SK-N-SH (cell line): Measurements from ENCODE around the gene TRANK1. TPM values are rescaled to one million over a fixed set of nuclear protein-coding genes. Genes with fewer than 3 reads are reported as not detected.

Source experiments
- CTCF ChIA-PET: fragments of 300-600, 350-600 bp; formaldehyde crosslinking; extraction: SDS; loops from one replicate; lab custom pipeline; 2021; lab: Yijun Ruan, JAX
- POLR2A ChIA-PET: fragments of 350-600 bp; sonication (Branson Sonifier 250); formaldehyde crosslinking; extraction: SDS; loops from one replicate; lab custom pipeline; 2020; ENCODE audit warnings: antibody characterized with exemption, inconsistent platforms; lab: Yijun Ruan, JAX
- DNase-seq: peaks from one replicate; pipeline ENCODE4 v3.0.0; 2012
- H2AFZ ChIP-seq: fragments of 200-600 bp; sonication (generic); 2 replicates; pipeline ENCODE4 v1.8.1; 2016; ENCODE audit warnings: antibody characterized with exemption, mild to moderate bottlenecking, low read depth
- H3F3A ChIP-seq: fragments of 200-600 bp; sonication (generic); replicated peaks from 2 replicates; pipeline ENCODE3; 2016; ENCODE audit warnings: antibody characterized with exemption, mild to moderate bottlenecking; ENCODE audit not compliant: insufficient read depth
- H3K27ac ChIP-seq, 2 experiments: fragments of 200-500 bp in 1 of 2; fragments of 200-600 bp in 1 of 2; sonication (Bioruptor generic) in 1 of 2; sonication (generic), shearing (Covaris generic) in 1 of 2; 2 replicates each; pipeline versions ENCODE4 v1.5.1 to v1.6.1; 2014 to 2016; ENCODE audit warnings: low read depth in 2 of 2, inconsistent platforms in 1 of 2, low read length in 1 of 2, mild to moderate bottlenecking in 1 of 2, mixed read lengths in 1 of 2
- H3K27me3 ChIP-seq: fragments of 200-600 bp; sonication (generic), shearing (Covaris generic); 2 replicates; pipeline ENCODE4 v1.6.1; 2016; ENCODE audit warnings: mixed run types; ENCODE audit not compliant: insufficient read depth
- H3K36me3 ChIP-seq, 2 experiments: fragments of 200-500 bp in 1 of 2; fragments of 200-600 bp in 1 of 2; sonication (Bioruptor generic) in 1 of 2; sonication (generic) in 1 of 2; replicated peaks in 1 of 2; 2 replicates each; pipeline versions ENCODE3 to v1.5.1; 2014 to 2016; ENCODE audit warnings: low read length in 1 of 2, mild to moderate bottlenecking in 1 of 2; ENCODE audit not compliant: insufficient read depth in 2 of 2, control insufficient read depth in 1 of 2
- H3K4me1 ChIP-seq, 2 experiments: fragments of 200-500 bp in 1 of 2; fragments of 200-600 bp in 1 of 2; sonication (Bioruptor generic) in 1 of 2; sonication (generic), shearing (Covaris generic) in 1 of 2; 2 replicates each; pipeline versions ENCODE4 v1.5.1 to v1.6.1; 2014 to 2016; ENCODE audit warnings: low read depth in 1 of 2, low read length in 1 of 2, mixed run types in 1 of 2; ENCODE audit not compliant: insufficient read depth in 2 of 2, control insufficient read depth in 1 of 2
- H3K4me2 ChIP-seq: fragments of 200-600 bp; sonication (generic), shearing (Covaris generic); 2 replicates; pipeline ENCODE4 v1.6.1; 2017; ENCODE audit warnings: mixed run types
- H3K4me3 ChIP-seq, 2 experiments: fragments of 200-500 bp in 1 of 2; fragments of 200-600 bp in 1 of 2; sonication (Bioruptor generic) in 1 of 2; sonication (generic), shearing (Covaris generic) in 1 of 2; 2 replicates each; pipeline versions ENCODE4 v1.5.1 to v1.8.1; 2014 to 2016; ENCODE audit warnings: low read depth in 2 of 2, inconsistent platforms in 1 of 2, low read length in 1 of 2, mild to moderate bottlenecking in 1 of 2, mixed read lengths in 1 of 2, moderate library complexity in 1 of 2
- H3K79me2 ChIP-seq: fragments of 200-600 bp; sonication (generic); 2 replicates; pipeline ENCODE4 v1.8.1; 2017; ENCODE audit warnings: mild to moderate bottlenecking; ENCODE audit not compliant: insufficient read depth
- H3K9ac ChIP-seq: fragments of 200-600 bp; sonication (generic); 2 replicates; pipeline ENCODE4 v1.6.1; 2017; ENCODE audit warnings: mixed run types
- H3K9me2 ChIP-seq: fragments of 200-600 bp; sonication (generic); 2 replicates; pipeline ENCODE4 v1.6.1; 2017; ENCODE audit warnings: mixed run types
- H3K9me3 ChIP-seq: fragments of 200-600 bp; sonication (generic); 2 replicates; pipeline ENCODE4 v1.6.1; 2017; ENCODE audit warnings: mixed run types, mild to moderate bottlenecking, moderate library complexity
- H4K20me1 ChIP-seq: fragments of 200-600 bp; sonication (generic); 2 replicates; pipeline ENCODE4 v1.6.1; 2017; ENCODE audit warnings: mild to moderate bottlenecking, mixed run types; ENCODE audit not compliant: insufficient read depth
- ELF1 ChIP-seq: IDR thresholded peaks from 2 replicates; pipeline ENCODE4 v1.4.0; 2012
- EZH2phosphoT487 ChIP-seq: fragments of 200-600 bp; sonication (generic); IDR thresholded peaks from 2 replicates; pipeline ENCODE4 v1.6.1; 2017; ENCODE audit warnings: low read depth, mixed run types, mild to moderate bottlenecking, antibody characterized with exemption, moderate library complexity, borderline replicate concordance
- FOXM1 ChIP-seq: IDR thresholded peaks from 2 replicates; pipeline ENCODE4 v1.4.0; 2012; ENCODE audit warnings: low read depth, mild to moderate bottlenecking
- GABPA ChIP-seq: IDR thresholded peaks from 2 replicates; pipeline ENCODE4 v1.4.0; 2012; ENCODE audit warnings: low read depth, mild to moderate bottlenecking
- GATA2 ChIP-seq: sonication (generic); formaldehyde crosslinking; IDR thresholded peaks from 2 replicates; pipeline ENCODE4 v1.5.0; 2020; ENCODE audit warnings: mild to moderate bottlenecking, missing genetic modification reagents
- NFIC ChIP-seq: IDR thresholded peaks from 2 replicates; pipeline ENCODE4 v1.4.0; 2012; ENCODE audit warnings: borderline replicate concordance
- NRF1 ChIP-seq: IDR thresholded peaks from 2 replicates; pipeline ENCODE4 v1.6.1; 2012; ENCODE audit warnings: low read depth, mild to moderate bottlenecking, low read length
- RAD21 ChIP-seq: IDR thresholded peaks from 2 replicates; pipeline ENCODE4 v1.6.1; 2012; ENCODE audit warnings: mild to moderate bottlenecking, low read length
- RCOR1 ChIP-seq: fragments of 150-350 bp; IDR thresholded peaks from 2 replicates; pipeline ENCODE4 v1.6.1; 2017; ENCODE audit warnings: antibody characterized with exemption, low read length
- SIN3A ChIP-seq: IDR thresholded peaks from 2 replicates; pipeline ENCODE4 v1.6.1; 2012; ENCODE audit warnings: low read depth, mild to moderate bottlenecking, low read length, moderate library complexity, borderline replicate concordance
- TAF1 ChIP-seq: IDR thresholded peaks from 2 replicates; pipeline ENCODE4 v1.6.1; 2012; ENCODE audit warnings: low read depth, mild to moderate bottlenecking, low read length, moderate library complexity, borderline replicate concordance
- WGBS: methylation state at CpG from one replicate; pipeline ENCODE4 v1.1.6; 2017; ENCODE audit warnings: low lambda C conversion rate; 5-methylcytosine and 5-hydroxymethylcytosine counted together
- polyA plus RNA-seq, 3 experiments: library from polyadenylated mRNA; depleted of rRNA; stranded (reverse); fragments of >200 nt; gene quantifications; 2 replicates each; pipeline ENCODE4 v1.2.3, GENCODE V29; 2012
- TF ChIP-seq, protein P1 (sequence below): IDR thresholded peaks from 2 replicates; pipeline ENCODE4 v1.4.0; 2012; ENCODE audit warnings: low read depth
- TF ChIP-seq, protein P2 (sequence below): fragments of 150-350 bp; IDR thresholded peaks from 2 replicates; pipeline ENCODE4 v1.6.1; 2016; ENCODE audit warnings: mild to moderate bottlenecking, low read depth, low read length

The TRANK1 gene
- polyA plus RNA-seq, 1 of the 3 experiments (the other 2 are of a cell fraction) = 0.16 TPM

GRCh38 chr3:36981006-36981405 is 36.2 kb upstream of the TRANK1 start (continued):
- TF ChIP-seq, protein P1, sequence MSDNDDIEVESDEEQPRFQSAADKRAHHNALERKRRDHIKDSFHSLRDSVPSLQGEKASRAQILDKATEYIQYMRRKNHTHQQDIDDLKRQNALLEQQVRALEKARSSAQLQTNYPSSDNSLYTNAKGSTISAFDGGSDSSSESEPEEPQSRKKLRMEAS = no peak
- TF ChIP-seq FOXM1 (no peak), TAF1 (no peak), RAD21 (no peak), GATA2 (CRISPR knock-in tag) (no peak), NRF1 (no peak), NFIC (no peak)
- TF ChIP-seq, protein P2, sequence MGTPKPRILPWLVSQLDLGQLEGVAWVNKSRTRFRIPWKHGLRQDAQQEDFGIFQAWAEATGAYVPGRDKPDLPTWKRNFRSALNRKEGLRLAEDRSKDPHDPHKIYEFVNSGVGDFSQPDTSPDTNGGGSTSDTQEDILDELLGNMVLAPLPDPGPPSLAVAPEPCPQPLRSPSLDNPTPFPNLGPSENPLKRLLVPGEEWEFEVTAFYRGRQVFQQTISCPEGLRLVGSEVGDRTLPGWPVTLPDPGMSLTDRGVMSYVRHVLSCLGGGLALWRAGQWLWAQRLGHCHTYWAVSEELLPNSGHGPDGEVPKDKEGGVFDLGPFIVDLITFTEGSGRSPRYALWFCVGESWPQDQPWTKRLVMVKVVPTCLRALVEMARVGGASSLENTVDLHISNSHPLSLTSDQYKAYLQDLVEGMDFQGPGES = no peak

GRCh38 chr3:36973139-36973538 is 28.3 kb upstream of the TRANK1 start:
- Histone ChIP-seq H3K79me2 (no peaks in the 10 kb centered on the region), H2AFZ (no peak overlapping the region), H3K9ac (no peak overlapping the region), H3K4me3 (no peak overlapping the region), H3F3A (no peaks in the 10 kb centered on the region), H3K9me2 (no peaks in the 10 kb centered on the region), H3K27me3 (no peaks in the 10 kb centered on the region), H3K36me3 (no peaks in the 10 kb centered on the region), H3K27ac (no peak overlapping the region), H4K20me1 (no peaks in the 10 kb centered on the region), H3K9me3 (no peaks in the 10 kb centered on the region), H3K4me1 (peaks cover 10 to 13% of the 10 kb centered on the region in 2 experiments; a peak in 3 of 4 replicates), H3K4me2 (no peak overlapping the region)
- no peak for DNase-seq
- WGBS = 94% methylated on average over 1 of the region's 1 CpG
- TF ChIP-seq SIN3A (no peak), GABPA (no peak), RCOR1 (no peak)
- TF ChIP-seq, protein P1 = no peak
- ChIA-PET POLR2A (no interaction called here), CTCF (interaction anchor here (1.5 to 1.9 kb wide), 2 partner anchors 14 to 242 kb away, joined by 3 to 9 read pairs; no protein-coding TSS in a partner anchor)

DNA sequence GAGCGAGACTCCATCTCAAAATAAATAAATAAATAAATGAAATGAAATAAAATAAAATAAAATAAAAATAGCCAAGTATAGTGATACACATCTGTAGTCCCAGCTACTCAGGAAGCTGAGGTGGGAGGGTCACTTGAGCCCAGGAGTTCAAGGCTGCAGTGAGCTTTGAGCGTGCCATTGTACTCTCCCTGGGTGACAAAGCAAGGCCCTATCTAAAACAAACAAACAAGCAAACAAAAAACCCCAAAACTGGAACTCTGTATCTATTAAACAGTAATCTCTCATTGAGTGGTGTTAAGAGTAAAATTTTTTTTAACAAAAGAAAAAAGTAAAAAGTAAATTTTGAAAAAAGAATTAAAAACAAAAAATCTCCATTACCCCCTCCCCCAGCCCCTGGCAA is 27.3 kb upstream of the TRANK1 start:
- no peaks in the 10 kb centered on the region for H3K9me3 ChIP-seq
- H3F3A ChIP-seq = no peaks in the 10 kb centered on the region
- no peak for DNase-seq
- no peak overlapping the region for H3K27ac ChIP-seq
- H2AFZ ChIP-seq = no peak overlapping the region
- 100% methylated on average over 2 of the region's 2 CpGs for WGBS
- no peaks in the 10 kb centered on the region for H4K20me1 ChIP-seq
- H3K27me3 ChIP-seq = no peaks in the 10 kb centered on the region
- H3K36me3 ChIP-seq = no peaks in the 10 kb centered on the region
- H3K4me3 ChIP-seq = no peak overlapping the region
- H3K9ac ChIP-seq = no peak overlapping the region
- no peaks in the 10 kb centered on the region for H3K9me2 ChIP-seq
- peaks cover 10 to 13% of the 10 kb centered on the region in 2 experiments; a peak in 3 of 4 replicates for H3K4me1 ChIP-seq
- H3K4me2 ChIP-seq = no peak overlapping the region
- no peaks in the 10 kb centered on the region for H3K79me2 ChIP-seq
- ChIA-PET POLR2A (no interaction called here), CTCF (no interaction called here)
- TF ChIP-seq FOXM1 (no peak), EZH2phosphoT487 (no peak), NRF1 (no peak), SIN3A (no peak), ELF1 (no peak)
- TF ChIP-seq, protein P2 = no peak
